ENCODE data around the gene DMGDH.

The DMGDH gene

GRCh38 chr5:79069488-79070349, at the start of gene DMGDH, which contains the start of gene BHMT2:
TSS of gene DMGDH (minus strand) at chr5:79069674. CDS start at chr5:79069620, 54 bp downstream.
TSS of gene BHMT2 (plus strand) at chr5:79069767. CDS start at chr5:79069783, 16 bp downstream.
- DNase-seq (ENCODE audit: low read depth): no peak

- DNase-seq (ENCODE audit: low read depth): no peak
Measured at GRCh38 chr5:79112703-79113058, 43.2 kb upstream of the DMGDH start.

DNA sequence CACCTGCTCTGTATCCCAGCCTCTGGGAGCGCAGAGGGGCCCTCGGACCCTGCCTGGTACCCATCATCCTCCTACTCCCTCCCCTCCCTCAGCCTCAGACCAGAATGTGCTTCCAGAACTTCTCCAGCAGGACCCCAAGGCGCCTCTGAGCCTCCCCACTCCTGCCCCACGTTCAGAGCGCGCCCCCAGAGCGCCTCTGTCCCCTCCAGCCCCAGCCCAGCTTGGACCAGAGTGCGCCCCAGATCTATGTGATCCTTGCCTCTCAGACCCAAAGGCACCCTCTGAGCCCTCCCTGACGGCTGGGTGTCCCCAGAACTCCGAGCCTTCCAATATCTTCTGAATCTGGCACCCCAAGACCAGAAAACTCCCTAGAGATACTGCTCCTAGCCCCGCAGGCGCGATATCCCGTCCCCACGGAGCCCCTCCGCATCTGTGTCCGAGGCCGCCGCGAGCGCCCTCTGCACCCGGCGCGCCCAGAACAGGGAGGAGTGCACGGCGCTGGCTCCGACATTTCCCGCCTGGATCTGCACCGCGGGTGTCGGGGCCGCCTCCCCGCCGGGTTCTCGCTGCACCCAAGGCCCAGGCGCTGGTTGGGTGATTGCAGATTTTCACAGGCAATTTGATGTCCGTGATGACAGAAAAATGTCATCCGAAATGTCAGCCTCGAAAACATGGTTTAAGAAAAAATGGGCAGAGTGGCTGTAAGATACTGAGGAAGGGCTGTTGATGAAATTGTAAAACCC, 42.7 kb upstream of the DMGDH start:
- DNase-seq (ENCODE audit: low read depth): no peak

GRCh38 chr5:79111387-79111959, 42.0 kb upstream of the DMGDH start, which contains the start of gene BHMT:
TSS of gene BHMT (plus strand) at chr5:79111809. CDS start at chr5:79111886, 77 bp downstream.
- DNase-seq (ENCODE audit: low read depth): no peak

GRCh38 chr5:79109527-79110492, 40.3 kb upstream of the DMGDH start:
- DNase-seq (ENCODE audit: low read depth): no peak

- no peak for DNase-seq (ENCODE audit: low read depth)
Measured at GRCh38 chr5:79108792-79109191, 39.3 kb upstream of the DMGDH start.

DNA sequence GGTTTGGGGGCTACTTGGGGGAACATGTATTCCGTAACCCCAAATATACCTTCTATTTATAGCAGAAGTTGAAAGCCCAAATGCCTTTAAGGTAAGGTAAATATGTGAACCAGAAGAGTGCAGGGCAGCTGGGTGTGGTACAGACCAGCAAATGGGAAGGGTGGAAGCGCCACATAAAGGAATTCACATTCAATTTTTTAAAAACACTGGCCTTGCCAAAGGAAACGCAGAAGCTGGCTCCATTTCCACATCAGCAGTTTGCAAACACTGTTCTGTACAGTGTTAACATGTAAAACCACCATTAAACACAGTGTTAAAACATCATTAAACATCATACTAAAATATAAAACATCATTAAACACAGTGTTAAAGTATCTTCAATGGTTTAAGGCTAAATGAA, 38.6 kb upstream of the DMGDH start:
- no peak for DNase-seq (ENCODE audit: low read depth)

GRCh38 chr5:79107020-79107796, 37.7 kb upstream of the DMGDH start:
- no peak for DNase-seq (ENCODE audit: low read depth)

- DNase-seq (ENCODE audit: low read depth): no peak
Measured at GRCh38 chr5:79105868-79106267, 36.4 kb upstream of the DMGDH start.

GRCh38 chr5:79093762-79094161, 24.3 kb upstream of the DMGDH start:
- DNase-seq (ENCODE audit: low read depth): no peak

- DNase-seq (ENCODE audit: low read depth): no peak
Measured at GRCh38 chr5:79091064-79091463, 21.6 kb upstream of the DMGDH start.

GRCh38 chr5:79088507-79088906, 19.0 kb upstream of the DMGDH start:
- DNase-seq (ENCODE audit: low read depth): no peak

- no peak for DNase-seq (ENCODE audit: low read depth)
Measured at GRCh38 chr5:79086116-79086515, 16.6 kb upstream of the DMGDH start.

DNA sequence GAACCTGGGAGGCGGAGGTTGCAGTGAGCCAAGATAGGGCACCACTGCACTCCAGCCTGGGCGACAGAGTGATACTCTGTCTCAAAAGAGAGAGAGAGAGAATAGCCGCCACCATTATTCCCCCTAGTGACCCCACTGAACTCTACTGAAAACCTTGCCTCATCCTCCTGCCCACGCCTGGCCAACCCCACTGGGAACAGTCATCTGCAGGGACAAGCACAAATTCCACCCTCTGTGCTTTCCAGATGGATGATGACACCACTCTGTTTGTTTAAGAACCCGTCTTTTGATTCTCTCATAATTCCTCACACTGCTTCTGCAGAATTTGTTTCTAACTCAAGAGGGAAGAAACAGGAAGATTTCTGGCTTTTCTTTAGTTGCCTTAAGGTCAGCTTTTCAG, 12.3 kb upstream of the DMGDH start:
- no peak for DNase-seq (ENCODE audit: low read depth)

DNA sequence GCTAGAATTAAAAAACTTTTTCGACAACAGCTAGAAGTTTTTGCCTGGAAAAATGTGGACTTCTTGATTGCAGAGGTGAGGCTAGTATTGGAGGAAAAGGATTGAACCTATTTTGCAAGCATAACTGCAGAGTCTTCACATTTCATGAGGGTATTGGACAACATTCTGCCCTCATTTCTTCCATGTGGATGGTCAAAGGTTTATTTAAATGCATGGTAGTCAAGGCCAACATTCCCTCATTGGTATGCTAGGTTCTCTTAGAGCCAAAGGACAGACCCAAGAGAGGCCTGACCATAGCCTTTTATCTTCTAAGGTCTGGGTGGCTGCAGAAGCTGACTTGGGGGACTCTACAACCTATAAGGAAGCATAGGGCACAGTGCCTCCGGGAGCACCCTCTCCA, 11.3 kb upstream of the DMGDH start:
- no peak for DNase-seq (ENCODE audit: low read depth)

DNA sequence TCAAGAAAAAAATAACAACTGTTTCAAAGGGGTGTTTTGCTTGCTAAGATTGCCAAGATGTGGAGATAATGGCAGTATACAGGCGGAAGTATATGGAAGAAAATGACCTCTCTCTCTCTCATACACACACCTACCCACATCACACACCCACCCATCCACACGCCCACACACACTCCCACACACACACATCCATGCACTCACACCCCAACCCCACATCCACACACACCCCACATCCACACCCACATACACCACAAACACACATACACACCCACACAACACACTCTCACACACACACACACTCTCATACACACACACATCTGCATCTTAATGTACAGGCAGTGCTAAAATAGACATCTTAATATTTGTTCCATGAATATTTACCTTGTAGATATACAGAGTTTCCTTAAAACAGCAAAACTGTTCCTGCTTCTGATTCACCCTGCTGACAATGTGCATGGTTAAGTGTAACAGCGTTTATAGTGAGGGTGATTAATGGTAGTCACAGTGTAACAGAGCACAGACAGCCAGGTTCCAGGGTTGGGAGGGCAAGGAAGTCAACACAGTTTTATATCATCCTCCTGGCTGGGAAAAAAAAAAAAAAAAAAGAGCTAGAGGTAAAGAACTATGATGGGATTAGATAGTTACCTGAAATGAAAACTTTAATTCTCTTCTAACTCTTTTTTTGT, 8.3 kb upstream of the DMGDH start:
- DNase-seq (ENCODE audit: low read depth): no peak

DNA sequence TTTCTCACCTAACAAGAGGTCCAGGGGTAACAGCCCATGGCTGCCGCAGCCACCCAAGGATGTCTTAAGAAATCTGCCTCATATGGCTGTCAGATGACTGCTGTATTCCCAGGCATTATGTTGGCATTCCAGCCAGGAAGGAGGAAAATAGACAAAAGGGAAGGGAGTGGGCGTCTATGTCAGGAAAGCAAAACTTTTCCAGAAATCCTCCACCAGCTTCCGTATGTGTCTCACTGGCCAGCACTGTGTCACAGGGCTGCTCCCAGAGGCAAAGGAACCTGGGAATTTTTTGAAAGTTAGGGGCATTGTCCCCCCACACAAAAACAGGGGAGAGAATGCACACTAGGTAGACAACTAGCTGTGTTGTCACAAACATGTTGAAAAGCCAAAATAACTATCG, 7.3 kb upstream of the DMGDH start:
- DNase-seq (ENCODE audit: low read depth): no peak

DNA sequence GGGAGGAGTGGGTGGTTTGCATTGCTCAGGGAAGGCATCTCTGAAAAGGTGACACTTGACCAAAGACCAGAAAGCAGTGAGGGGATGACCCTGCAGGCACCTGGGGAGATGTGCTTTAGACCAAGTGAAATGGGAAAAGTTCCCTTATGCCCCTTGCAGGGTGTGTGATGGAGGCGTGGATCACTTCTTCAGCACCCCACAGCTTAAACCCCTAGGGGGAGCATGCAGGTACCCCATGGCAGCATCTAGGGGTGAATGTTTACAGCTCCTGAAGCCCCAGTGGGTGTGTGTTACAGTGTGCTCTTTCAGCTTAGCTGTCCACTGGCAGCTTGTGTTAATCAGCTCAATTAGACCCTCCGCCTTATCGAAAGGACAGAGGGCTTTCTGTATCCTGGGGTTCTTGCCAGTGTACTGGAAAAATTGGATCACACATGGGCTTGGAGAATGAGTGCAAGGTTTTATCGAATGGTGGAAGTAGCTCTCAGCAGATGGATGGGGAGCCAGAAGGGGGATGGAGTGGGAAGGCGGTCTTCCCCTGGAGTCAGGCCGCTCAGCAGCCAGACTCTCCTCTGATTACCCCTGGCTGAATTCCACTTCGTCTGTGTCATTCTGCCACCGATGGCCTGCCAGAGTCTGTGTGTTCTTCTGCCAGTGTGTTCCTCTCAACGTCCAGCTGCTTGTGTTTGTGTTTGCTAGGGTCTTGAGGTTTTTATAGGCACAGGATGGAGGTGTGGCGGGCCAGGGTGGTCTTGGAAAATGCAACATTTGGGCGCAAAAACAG, 6.4 kb upstream of the DMGDH start:
- DNase-seq (ENCODE audit: low read depth): no peak

DNA sequence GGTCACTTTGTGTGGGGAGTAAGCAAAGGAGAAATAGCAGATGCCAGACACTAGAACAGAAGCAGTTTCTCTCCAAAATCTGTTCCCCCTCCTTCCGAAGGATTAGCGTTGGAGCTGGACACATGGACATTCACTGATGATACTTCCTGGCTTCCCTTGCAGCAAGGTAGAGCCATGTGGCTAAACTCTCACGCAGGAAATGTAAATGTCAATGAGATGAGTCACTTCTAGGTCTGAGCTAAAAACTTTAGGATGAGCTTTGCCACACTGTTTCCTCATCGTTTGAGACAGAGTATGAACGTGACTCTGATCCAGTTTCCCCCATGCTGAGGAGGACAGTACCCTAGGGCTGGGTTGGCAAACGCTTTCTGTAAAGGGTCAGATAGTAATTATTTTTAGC, 5.2 kb upstream of the DMGDH start:
- DNase-seq (ENCODE audit: low read depth): no peak

GRCh38 chr5:79070350-79070667, 835 bp upstream of the DMGDH start:
- no peak for DNase-seq (ENCODE audit: low read depth)
